K562 (cell line): ENCODE results near the gene METRN. TPM values are rescaled to one million over a fixed set of nuclear protein-coding genes. Genes with fewer than 3 reads are reported as not detected.
A peak's percentile ranks its signal among the peaks of the same experiment; 100 is the strongest.

ENCODE experiments used
- ASH1L ChIP-seq: fragments of 450-650 bp; IDR thresholded peaks from 2 replicates; pipeline ENCODE4 v1.6.1; 2018; ENCODE audit warnings: borderline replicate concordance, mild to moderate bottlenecking, low read depth; ENCODE audit not compliant: partially characterized antibody
- BRD4 ChIP-seq: fragments of 200-600 bp; sonication (generic); IDR thresholded peaks from 2 replicates; pipeline ENCODE4 v1.6.1; 2017; ENCODE audit warnings: inconsistent platforms
- CEBPB ChIP-seq: fragments of 450-650 bp; IDR thresholded peaks from 2 replicates; pipeline ENCODE4 v1.6.1; 2016; ENCODE audit warnings: missing genetic modification characterization, missing compliant biosample characterization
- CTBP1 ChIP-seq: fragments of 450-650 bp; IDR thresholded peaks from 2 replicates; pipeline ENCODE4 v1.6.1; 2016; ENCODE audit warnings: borderline replicate concordance
- ETV6 ChIP-seq, 3 experiments: fragments of 150-350 bp in 1 of 3; sonication (generic) in 1 of 3; formaldehyde crosslinking in 1 of 3; IDR thresholded peaks; 2 replicates each; pipeline versions ENCODE4 v1.6.1 to v1.8.0; 2014 to 2022; ENCODE audit warnings: borderline replicate concordance in 2 of 3, low read depth in 2 of 3, antibody characterized with exemption in 1 of 3, low read length in 1 of 3, mild to moderate bottlenecking in 1 of 3, missing genetic modification reagents in 1 of 3
- FOXA3 ChIP-seq, 2 experiments: fragments of 450-650 bp in 1 of 2; sonication (generic) in 1 of 2; formaldehyde crosslinking; IDR thresholded peaks in 1 of 2; conservative IDR thresholded peaks in 1 of 2; 2 replicates each; pipeline versions ENCODE4 v1.4.0 to v1.8.0; 2020 to 2022; ENCODE audit warnings: mild to moderate bottlenecking in 2 of 2, missing genetic modification reagents in 1 of 2
- KLF1 ChIP-seq: fragments of 450-650 bp; IDR thresholded peaks from 2 replicates; pipeline ENCODE4 v1.6.1; 2016; ENCODE audit warnings: missing genetic modification characterization, missing compliant biosample characterization
- MTA1 ChIP-seq: fragments of 450-650 bp; IDR thresholded peaks from 2 replicates; pipeline ENCODE4 v1.6.1; 2017; ENCODE audit warnings: borderline replicate concordance
- NR4A1 ChIP-seq, 2 experiments: fragments of 250-450 bp in 1 of 2; fragments of 450-650 bp in 1 of 2; sonication (Bioruptor Pico) in 1 of 2; IDR thresholded peaks; 2 replicates each; pipeline versions ENCODE4 v1.4.0 to v1.6.1; 2016 to 2020; ENCODE audit warnings: mild to moderate bottlenecking in 2 of 2, missing compliant biosample characterization in 1 of 2, missing genetic modification characterization in 1 of 2, moderate library complexity in 1 of 2
- PCBP2 ChIP-seq: fragments of 200-400 bp; formaldehyde crosslinking; IDR thresholded peaks from 2 replicates; pipeline ENCODE4 v1.6.1; 2018; ENCODE audit warnings: low read length, low read depth, mild to moderate bottlenecking, moderate library complexity; ENCODE audit not compliant: poor library complexity, severe bottlenecking
- POLR2AphosphoS2 ChIP-seq: IDR thresholded peaks from 2 replicates; pipeline ENCODE4 v1.6.1; 2012; ENCODE audit warnings: low read length, improper control_type of control experiment
- PURB ChIP-seq: sonication (generic); formaldehyde crosslinking; IDR thresholded peaks from 2 replicates; pipeline ENCODE4 v1.9.0; 2021; ENCODE audit warnings: low read depth, mild to moderate bottlenecking, missing genetic modification reagents
- SAFB ChIP-seq: fragments of 200-400 bp; formaldehyde crosslinking; IDR thresholded peaks from 2 replicates; pipeline ENCODE4 v1.6.1; 2017; ENCODE audit warnings: low read depth, low read length, borderline replicate concordance
- SIRT6 ChIP-seq: IDR thresholded peaks from one replicate; pipeline ENCODE4 v1.6.1; 2012; ENCODE audit warnings: low read depth, mild to moderate bottlenecking, control low read depth, inconsistent platforms, low read length, moderate library complexity
- STAG1 ChIP-seq: sonication (generic); formaldehyde crosslinking; IDR thresholded peaks from 2 replicates; pipeline ENCODE4 v1.5.0; 2020; ENCODE audit warnings: missing genetic modification reagents, borderline replicate concordance
- STAT5B ChIP-seq: fragments of 250-450 bp; sonication (Bioruptor Pico); IDR thresholded peaks from 2 replicates; pipeline ENCODE4 v1.8.0; 2021; ENCODE audit warnings: mild to moderate bottlenecking, inconsistent platforms
- TAL1 ChIP-seq: fragments of 450-650 bp; IDR thresholded peaks from 2 replicates; pipeline ENCODE4 v1.6.1; 2016; ENCODE audit warnings: mild to moderate bottlenecking
- TEAD2 ChIP-seq: fragments of 450-650 bp; IDR thresholded peaks from 2 replicates; pipeline ENCODE4 v1.6.1; 2016; ENCODE audit warnings: missing genetic modification characterization, control low read depth, missing compliant biosample characterization
- ZNF217 ChIP-seq: sonication (generic); formaldehyde crosslinking; IDR thresholded peaks from 2 replicates; pipeline ENCODE4 v1.8.0; 2022; ENCODE audit warnings: mild to moderate bottlenecking, missing genetic modification reagents
- ZNF316 ChIP-seq: fragments of 450-650 bp; IDR thresholded peaks from 2 replicates; pipeline ENCODE4 v1.6.1; 2016
- ZNF324 ChIP-seq: fragments of 250-450 bp; sonication (Bioruptor Pico); IDR thresholded peaks from 2 replicates; pipeline ENCODE4 v1.4.0; 2020; ENCODE audit warnings: mild to moderate bottlenecking
- ZNF507 ChIP-seq: conservative IDR thresholded peaks from 2 replicates; pipeline ENCODE4 v1.6.1; 2017; ENCODE audit warnings: missing genetic modification characterization, missing compliant biosample characterization
- polyA plus RNA-seq, 8 experiments: library from polyadenylated mRNA; depleted of rRNA in 4 of 8; stranded (reverse) in 5 of 8; unstranded in 3 of 8; fragments of >200 nt; fragmentation: Nextera tagmentation in 2 of 8; fragmentation: Illumina TruSeq in 1 of 8; extraction: Ambion mirVana in 2 of 8; extraction: Trizol in 1 of 8; gene quantifications; 2 replicates each; pipeline versions ENCODE4 v1.2.1 to v1.2.3, GENCODE V29; 2011 to 2014; ENCODE audit warnings: inconsistent platforms in 1 of 8, missing spikeins in 1 of 8
- total RNA-seq, 7 experiments: library from RNA; depleted of rRNA in 6 of 7; stranded (reverse); fragments of >200 nt in 6 of 7; fragmentation: Illumina TruSeq in 2 of 7; extraction: Trizol in 2 of 7; gene quantifications; 2 replicates each; pipeline versions ENCODE4 v1.2.1 to v1.2.3, GENCODE V29; 2011 to 2021; ENCODE audit warnings: low replicate concordance in 1 of 7
- TF ChIP-seq, protein P1 (sequence below), 3 experiments: IDR thresholded peaks in 2 of 3; conservative IDR thresholded peaks in 1 of 3; 2 replicates each; pipeline ENCODE4 v1.5.1; 2011 to 2012; ENCODE audit warnings: low read length in 3 of 3, mild to moderate bottlenecking in 3 of 3, control low read depth in 2 of 3, improper control_type of control experiment in 1 of 3, inconsistent platforms in 1 of 3, low read depth in 1 of 3, mixed read lengths in 1 of 3, moderate library complexity in 1 of 3; ENCODE audit not compliant: insufficient read depth in 2 of 3
- TF ChIP-seq, protein P2 (sequence below): fragments of 200-400 bp; formaldehyde crosslinking; IDR thresholded peaks from 2 replicates; pipeline ENCODE4 v1.6.1; 2017; ENCODE audit warnings: mild to moderate bottlenecking, low read depth, low read length, moderate library complexity

The METRN gene
- total and polyA plus RNA-seq, 9 of the 15 experiments (the other 6 are each of a cell fraction or from before 2014, with no cell fraction given): 0.20 to 89.8 (median 15.4) TPM

DNA sequence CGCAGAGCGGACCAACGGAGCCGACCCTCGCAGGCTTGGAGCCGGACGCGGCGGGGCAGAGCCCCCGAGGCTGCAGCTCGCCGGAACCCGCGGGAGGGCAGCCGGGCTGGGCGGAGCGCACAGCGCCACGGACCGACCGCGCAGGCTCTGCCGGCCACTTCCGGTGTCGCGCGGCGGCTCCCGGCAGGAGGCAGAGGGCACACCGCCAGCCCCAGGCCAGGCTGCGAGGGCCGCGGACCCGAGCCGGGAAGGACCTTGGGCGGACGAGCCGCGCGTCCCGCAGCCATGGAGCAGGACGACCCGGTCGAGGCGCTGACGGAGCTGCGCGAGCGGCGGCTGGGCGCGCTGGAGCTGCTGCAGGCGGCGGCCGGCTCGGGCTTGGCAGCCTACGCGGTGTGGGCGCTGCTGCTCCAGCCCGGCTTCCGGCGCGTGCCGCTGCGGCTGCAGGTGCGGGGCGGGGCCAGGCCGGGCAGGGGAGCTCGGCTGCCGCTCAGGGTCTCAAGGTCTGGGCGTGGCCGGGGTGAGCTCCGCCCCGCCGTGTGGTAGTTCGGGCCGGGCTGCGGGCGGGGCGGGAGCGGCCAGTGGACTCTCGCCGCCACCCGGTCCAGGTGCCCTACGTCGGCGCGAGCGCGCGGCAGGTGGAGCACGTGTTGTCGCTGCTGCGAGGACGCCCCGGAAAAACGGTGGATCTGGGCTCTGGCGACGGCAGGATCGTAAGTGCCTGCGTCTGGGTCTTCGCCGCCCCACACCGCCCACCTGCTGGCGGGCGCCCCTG lies 6.3 kb downstream of the METRN start, which contains the start of gene ANTKMT (continued):
- TF ChIP-seq MTA1: no peak
- TF ChIP-seq ZNF324 (CRISPR knock-in tag): no peak
- no peak for TF ChIP-seq BRD4
- peak; percentile 88 for TF ChIP-seq KLF1 (tag)
- no peak for TF ChIP-seq STAT5B
- TF ChIP-seq SAFB: 0 out of 2 replicates have a peak, but pooled peaks have one; percentile 4
- no peak for TF ChIP-seq SIRT6
- TF ChIP-seq NR4A1 (CRISPR knock-in tag; IDR thresholded peaks at IDR 0.05): peak; percentile 89; the same call in 1 of the 2 replicates
- peak; percentile 81 for TF ChIP-seq NR4A1 (tag; IDR thresholded peaks at IDR 0.05)
- no peak for TF ChIP-seq ZNF316
- TF ChIP-seq PCBP2: no peak
- TF ChIP-seq ZNF217 (CRISPR knock-in tag): no peak
- no peak for TF ChIP-seq TEAD2 (tag)
- TF ChIP-seq, protein P1, sequence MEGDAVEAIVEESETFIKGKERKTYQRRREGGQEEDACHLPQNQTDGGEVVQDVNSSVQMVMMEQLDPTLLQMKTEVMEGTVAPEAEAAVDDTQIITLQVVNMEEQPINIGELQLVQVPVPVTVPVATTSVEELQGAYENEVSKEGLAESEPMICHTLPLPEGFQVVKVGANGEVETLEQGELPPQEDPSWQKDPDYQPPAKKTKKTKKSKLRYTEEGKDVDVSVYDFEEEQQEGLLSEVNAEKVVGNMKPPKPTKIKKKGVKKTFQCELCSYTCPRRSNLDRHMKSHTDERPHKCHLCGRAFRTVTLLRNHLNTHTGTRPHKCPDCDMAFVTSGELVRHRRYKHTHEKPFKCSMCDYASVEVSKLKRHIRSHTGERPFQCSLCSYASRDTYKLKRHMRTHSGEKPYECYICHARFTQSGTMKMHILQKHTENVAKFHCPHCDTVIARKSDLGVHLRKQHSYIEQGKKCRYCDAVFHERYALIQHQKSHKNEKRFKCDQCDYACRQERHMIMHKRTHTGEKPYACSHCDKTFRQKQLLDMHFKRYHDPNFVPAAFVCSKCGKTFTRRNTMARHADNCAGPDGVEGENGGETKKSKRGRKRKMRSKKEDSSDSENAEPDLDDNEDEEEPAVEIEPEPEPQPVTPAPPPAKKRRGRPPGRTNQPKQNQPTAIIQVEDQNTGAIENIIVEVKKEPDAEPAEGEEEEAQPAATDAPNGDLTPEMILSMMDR (IDR thresholded peaks at IDR 0.05 in 2 of 3, conservative IDR thresholded peaks at IDR 0.05 in 1 of 3; ENCODE audit: insufficient read depth in 2 of 3, low read depth in 1 of 3, low read length in 3 of 3): peak in 1 of 3 experiments; percentile 18; a peak in 2 of 6 replicates
- TF ChIP-seq POLR2AphosphoS2: no peak
- TF ChIP-seq ETV6 (IDR thresholded peaks at IDR 0.05; ENCODE audit: borderline replicate concordance in 1 of 2, low read depth in 2 of 2, low read length in 1 of 2): no peak
- TF ChIP-seq ETV6 (CRISPR knock-in tag; IDR thresholded peaks at IDR 0.05; ENCODE audit: borderline replicate concordance): 0 out of 2 replicates have a peak, but pooled peaks have one; percentile 9
- TF ChIP-seq ZNF507 (tag): no peak
- no peak; a peak in 1 of 4 replicates for TF ChIP-seq FOXA3 (CRISPR knock-in tag; conservative IDR thresholded peaks at IDR 0.05 in 1 of 2, IDR thresholded peaks at IDR 0.05 in 1 of 2)
- TF ChIP-seq TAL1: no peak
- TF ChIP-seq, protein P2, sequence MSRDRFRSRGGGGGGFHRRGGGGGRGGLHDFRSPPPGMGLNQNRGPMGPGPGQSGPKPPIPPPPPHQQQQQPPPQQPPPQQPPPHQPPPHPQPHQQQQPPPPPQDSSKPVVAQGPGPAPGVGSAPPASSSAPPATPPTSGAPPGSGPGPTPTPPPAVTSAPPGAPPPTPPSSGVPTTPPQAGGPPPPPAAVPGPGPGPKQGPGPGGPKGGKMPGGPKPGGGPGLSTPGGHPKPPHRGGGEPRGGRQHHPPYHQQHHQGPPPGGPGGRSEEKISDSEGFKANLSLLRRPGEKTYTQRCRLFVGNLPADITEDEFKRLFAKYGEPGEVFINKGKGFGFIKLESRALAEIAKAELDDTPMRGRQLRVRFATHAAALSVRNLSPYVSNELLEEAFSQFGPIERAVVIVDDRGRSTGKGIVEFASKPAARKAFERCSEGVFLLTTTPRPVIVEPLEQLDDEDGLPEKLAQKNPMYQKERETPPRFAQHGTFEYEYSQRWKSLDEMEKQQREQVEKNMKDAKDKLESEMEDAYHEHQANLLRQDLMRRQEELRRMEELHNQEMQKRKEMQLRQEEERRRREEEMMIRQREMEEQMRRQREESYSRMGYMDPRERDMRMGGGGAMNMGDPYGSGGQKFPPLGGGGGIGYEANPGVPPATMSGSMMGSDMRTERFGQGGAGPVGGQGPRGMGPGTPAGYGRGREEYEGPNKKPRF: 0 out of 2 replicates have a peak, but pooled peaks have one; percentile 46
- no peak for TF ChIP-seq ASH1L
- peak; percentile 46; the same call in 1 of the 2 replicates for TF ChIP-seq STAG1 (CRISPR knock-in tag)
- TF ChIP-seq CTBP1: peak; percentile 99
- TF ChIP-seq CEBPB (tag): no peak
- no peak for TF ChIP-seq PURB (CRISPR knock-in tag)
